ENCODE data around the gene SIRPB1.

Gene SIRPB1

GRCh38 chr20:1652960-1653359, 33.2 kb upstream of the SIRPB1 start:
- Histone ChIP-seq H3K9me3 (ENCODE audit: low read length) (no peaks in the 10 kb centered on the region), H3K27me3 (ENCODE audit: insufficient read depth, low read length) (no peaks in the 10 kb centered on the region), H3K36me3 (ENCODE audit: insufficient read depth, low read length) (no peaks in the 10 kb centered on the region), H3K9ac (ENCODE audit: low read length) (no peak overlapping the region), H3K27ac (ENCODE audit: low read depth, low read length, poor library complexity, severe bottlenecking) (no peak overlapping the region), H3K79me2 (ENCODE audit: insufficient read depth, low read length) (no peaks in the 10 kb centered on the region), H4K20me1 (ENCODE audit: insufficient read depth, low read length) (no peaks in the 10 kb centered on the region), H3K4me3 (ENCODE audit: low read depth, low read length, poor library complexity, severe bottlenecking) (no peak overlapping the region), H3F3A (ENCODE audit: insufficient read depth, low read length) (no peaks in the 10 kb centered on the region), H3K4me1 (ENCODE audit: insufficient read depth, low read length, severe bottlenecking) (no peaks in the 10 kb centered on the region), H3K4me2 (ENCODE audit: low read length) (no peak overlapping the region), H2AFZ (ENCODE audit: low read length) (no peak overlapping the region), H3K9me2 (ENCODE audit: low read depth, low read length) (no peaks in the 10 kb centered on the region)
- no peak for TF ChIP-seq EZH2 (IDR thresholded peaks at IDR 0.05; ENCODE audit: borderline replicate concordance, low read length)
- TF ChIP-seq, protein P1, sequence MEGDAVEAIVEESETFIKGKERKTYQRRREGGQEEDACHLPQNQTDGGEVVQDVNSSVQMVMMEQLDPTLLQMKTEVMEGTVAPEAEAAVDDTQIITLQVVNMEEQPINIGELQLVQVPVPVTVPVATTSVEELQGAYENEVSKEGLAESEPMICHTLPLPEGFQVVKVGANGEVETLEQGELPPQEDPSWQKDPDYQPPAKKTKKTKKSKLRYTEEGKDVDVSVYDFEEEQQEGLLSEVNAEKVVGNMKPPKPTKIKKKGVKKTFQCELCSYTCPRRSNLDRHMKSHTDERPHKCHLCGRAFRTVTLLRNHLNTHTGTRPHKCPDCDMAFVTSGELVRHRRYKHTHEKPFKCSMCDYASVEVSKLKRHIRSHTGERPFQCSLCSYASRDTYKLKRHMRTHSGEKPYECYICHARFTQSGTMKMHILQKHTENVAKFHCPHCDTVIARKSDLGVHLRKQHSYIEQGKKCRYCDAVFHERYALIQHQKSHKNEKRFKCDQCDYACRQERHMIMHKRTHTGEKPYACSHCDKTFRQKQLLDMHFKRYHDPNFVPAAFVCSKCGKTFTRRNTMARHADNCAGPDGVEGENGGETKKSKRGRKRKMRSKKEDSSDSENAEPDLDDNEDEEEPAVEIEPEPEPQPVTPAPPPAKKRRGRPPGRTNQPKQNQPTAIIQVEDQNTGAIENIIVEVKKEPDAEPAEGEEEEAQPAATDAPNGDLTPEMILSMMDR (IDR thresholded peaks at IDR 0.05; ENCODE audit: low read length) = no peak

GRCh38 chr20:1652104-1652503, 32.3 kb upstream of the SIRPB1 start:
- no peak overlapping the region for H3K27ac ChIP-seq (ENCODE audit: low read depth, low read length, poor library complexity, severe bottlenecking)
- no peaks in the 10 kb centered on the region for H3K36me3 ChIP-seq (ENCODE audit: insufficient read depth, low read length)
- no peaks in the 10 kb centered on the region for H3K9me2 ChIP-seq (ENCODE audit: low read depth, low read length)
- no peaks in the 10 kb centered on the region for H4K20me1 ChIP-seq (ENCODE audit: insufficient read depth, low read length)
- no peaks in the 10 kb centered on the region for H3K79me2 ChIP-seq (ENCODE audit: insufficient read depth, low read length)
- H2AFZ ChIP-seq (ENCODE audit: low read length) = no peak overlapping the region
- H3K4me3 ChIP-seq (ENCODE audit: low read depth, low read length, poor library complexity, severe bottlenecking) = no peak overlapping the region
- no peaks in the 10 kb centered on the region for H3K4me1 ChIP-seq (ENCODE audit: insufficient read depth, low read length, severe bottlenecking)
- no peak overlapping the region for H3K9ac ChIP-seq (ENCODE audit: low read length)
- H3F3A ChIP-seq (ENCODE audit: insufficient read depth, low read length) = no peaks in the 10 kb centered on the region
- no peaks in the 10 kb centered on the region for H3K27me3 ChIP-seq (ENCODE audit: insufficient read depth, low read length)
- no peaks in the 10 kb centered on the region for H3K9me3 ChIP-seq (ENCODE audit: low read length)
- no peak overlapping the region for H3K4me2 ChIP-seq (ENCODE audit: low read length)
- TF ChIP-seq, protein P1 (IDR thresholded peaks at IDR 0.05; ENCODE audit: low read length) = no peak
- no peak for TF ChIP-seq EZH2 (IDR thresholded peaks at IDR 0.05; ENCODE audit: borderline replicate concordance, low read length)

GRCh38 chr20:1651268-1652058, 31.7 kb upstream of the SIRPB1 start:
- TF ChIP-seq, protein P1 (IDR thresholded peaks at IDR 0.05; ENCODE audit: low read length) = no peak
- TF ChIP-seq EZH2 (IDR thresholded peaks at IDR 0.05; ENCODE audit: borderline replicate concordance, low read length) = no peak
- H3K27me3 ChIP-seq (ENCODE audit: insufficient read depth, low read length) = no peaks in the 10 kb centered on the region
- H3K27ac ChIP-seq (ENCODE audit: low read depth, low read length, poor library complexity, severe bottlenecking) = no peak overlapping the region
- H3F3A ChIP-seq (ENCODE audit: insufficient read depth, low read length) = no peaks in the 10 kb centered on the region
- no peak overlapping the region for H3K4me3 ChIP-seq (ENCODE audit: low read depth, low read length, poor library complexity, severe bottlenecking)
- H3K36me3 ChIP-seq (ENCODE audit: insufficient read depth, low read length) = no peaks in the 10 kb centered on the region
- H3K4me2 ChIP-seq (ENCODE audit: low read length) = no peak overlapping the region
- H3K9me3 ChIP-seq (ENCODE audit: low read length) = no peaks in the 10 kb centered on the region
- no peaks in the 10 kb centered on the region for H3K9me2 ChIP-seq (ENCODE audit: low read depth, low read length)
- H4K20me1 ChIP-seq (ENCODE audit: insufficient read depth, low read length) = no peaks in the 10 kb centered on the region
- H3K4me1 ChIP-seq (ENCODE audit: insufficient read depth, low read length, severe bottlenecking) = no peaks in the 10 kb centered on the region
- H3K79me2 ChIP-seq (ENCODE audit: insufficient read depth, low read length) = no peaks in the 10 kb centered on the region
- no peak overlapping the region for H2AFZ ChIP-seq (ENCODE audit: low read length)
- H3K9ac ChIP-seq (ENCODE audit: low read length) = no peak overlapping the region
